Upper lobe of left lung (tissue), 6 donors: ENCODE measurements around the gene CDKAL1. TPM values are rescaled to one million over a fixed set of nuclear protein-coding genes. Genes with fewer than 3 reads are reported as not detected.

Experiments used
- ATAC-seq, 2 donors: fragments of 200-7000 bp; cut with Tn5 transposase; one replicate each; pipeline ENCODE4 v1.9.1; 2022; ENCODE audit warnings: mild to moderate bottlenecking in 2 of 2, moderate library complexity in 2 of 2; ENCODE audit not compliant: low FRiP score in 2 of 2
- DNase-seq, 2 donors: peaks; one replicate each; pipeline ENCODE4 v3.0.0-alpha.2; 2019 to 2020
- H3K27ac ChIP-seq, 4 donors: fragments of 200-600 bp; sonication (generic); one replicate each; pipeline ENCODE4 v1.5.1; 2016 to 2019
- H3K27me3 ChIP-seq, 4 donors: fragments of 200-600 bp; sonication (generic); one replicate each; pipeline ENCODE4 v1.5.1; 2017 to 2019
- H3K36me3 ChIP-seq, 4 donors: fragments of 200-600 bp; sonication (generic); one replicate each; pipeline ENCODE4 v1.5.1; 2016 to 2019
- H3K4me1 ChIP-seq, 4 donors: fragments of 200-600 bp; sonication (generic); one replicate each; pipeline ENCODE4 v1.5.1; 2018 to 2019
- H3K4me3 ChIP-seq, 4 donors: fragments of 200-600 bp; sonication (generic); one replicate each; pipeline ENCODE4 v1.5.1; 2017 to 2019; ENCODE audit warnings: mild to moderate bottlenecking in 2 of 4, moderate library complexity in 1 of 4
- H3K9me3 ChIP-seq, 4 donors: fragments of 200-600 bp; sonication (generic); one replicate each; pipeline ENCODE4 v1.5.1; 2018 to 2019
- CTCF ChIP-seq, 6 experiments: fragments of 450-650 bp in 4 of 6; fragments of 200-600 bp in 2 of 6; sonication (generic) in 2 of 6; IDR thresholded peaks; one replicate each; pipeline ENCODE4 v1.5.1; 2016 to 2019; ENCODE audit warnings: antibody characterized with exemption in 6 of 6
- EP300 ChIP-seq, 4 donors: sonication (generic); formaldehyde crosslinking; IDR thresholded peaks; one replicate each; pipeline ENCODE4 v1.5.1; 2017; ENCODE audit warnings: antibody characterized with exemption in 4 of 4, control low read depth in 2 of 4
- POLR2A ChIP-seq, 4 donors: fragments of 450-650 bp; IDR thresholded peaks; one replicate each; pipeline ENCODE4 v1.5.1; 2016 to 2017; ENCODE audit warnings: antibody characterized with exemption in 4 of 4, mild to moderate bottlenecking in 2 of 4
- POLR2AphosphoS5 ChIP-seq, 2 donors: sonication (generic); formaldehyde crosslinking; IDR thresholded peaks; one replicate each; pipeline ENCODE4 v1.5.1; 2017; ENCODE audit warnings: antibody characterized with exemption in 2 of 2
- whole genome bisulfite sequencing, 2 donors: methylation state at CpG; one replicate each; pipeline ENCODE4 v1.1.5; 2017 to 2018; 5-methylcytosine and 5-hydroxymethylcytosine counted together
- total RNA-seq, 6 donors: library from RNA; depleted of rRNA in 4 of 6; stranded (reverse); fragments of >200 nt in 4 of 6; gene quantifications; one replicate each; pipeline versions ENCODE4 v1.1.0 to v1.2.1, GENCODE V29; 2016 to 2021
- donor health status: DM: no; HTN: no; CAD: no; lungs with moderate emphysema.
- donor health status: DM: no; HTN: yes; CAD: no; lungs with severe emphysema.

The CDKAL1 gene
- total RNA-seq, 6 donors from 2014 or later, result 9.4 to 22.6 (median 13.8) TPM

- Histone ChIP-seq H3K27ac (no peak overlapping the region), H3K36me3 (no peaks in the 10 kb centered on the region), H3K27me3 (no peaks in the 10 kb centered on the region), H3K4me1 (no peaks in the 10 kb centered on the region), H3K9me3 (no peaks in the 10 kb centered on the region), H3K4me3 (no peak overlapping the region)
- TF ChIP-seq CTCF (IDR thresholded peaks at IDR 0.05) (no peak), EP300 (IDR thresholded peaks at IDR 0.05) (no peak), POLR2A (IDR thresholded peaks at IDR 0.05) (no peak), POLR2AphosphoS5 (IDR thresholded peaks at IDR 0.05) (no peak)
- DNase-seq, result no peak
- WGBS, 2 donors, result 95 to 97% methylated on average over 2 of the region's 2 CpGs
- ATAC-seq, result no peak
Measured at GRCh38 chr6:20687494-20687893, 153.2 kb downstream of the CDKAL1 start.

- DNase-seq (no peak), ATAC-seq (no peak)
- Histone ChIP-seq H3K36me3 (no peaks in the 10 kb centered on the region), H3K9me3 (no peaks in the 10 kb centered on the region), H3K4me1 (peaks cover 0 to 4% (median 2%) of the 10 kb centered on the region in 4 donors), H3K4me3 (no peak overlapping the region), H3K27me3 (no peaks in the 10 kb centered on the region), H3K27ac (no peak overlapping the region)
- WGBS, 2 donors, result 75 to 80% methylated on average over 4 of the region's 4 CpGs
- TF ChIP-seq EP300 (IDR thresholded peaks at IDR 0.05) (no peak), CTCF (IDR thresholded peaks at IDR 0.05) (no peak), POLR2A (IDR thresholded peaks at IDR 0.05) (no peak), POLR2AphosphoS5 (IDR thresholded peaks at IDR 0.05) (no peak)
Measured at GRCh38 chr6:20688710-20689500, 154.6 kb downstream of the CDKAL1 start.

GRCh38 chr6:20691185-20691584, 156.9 kb downstream of the CDKAL1 start:
- Histone ChIP-seq H3K4me3 (no peak overlapping the region), H3K4me1 (peaks cover 0 to 4% (median 2%) of the 10 kb centered on the region in 4 donors)
- no peak for ATAC-seq

GRCh38 chr6:20692023-20692422, 157.8 kb downstream of the CDKAL1 start:
- no peak for TF ChIP-seq POLR2AphosphoS5 (IDR thresholded peaks at IDR 0.05)
- TF ChIP-seq CTCF (IDR thresholded peaks at IDR 0.05), result no peak
- no peak for TF ChIP-seq POLR2A (IDR thresholded peaks at IDR 0.05)
- H3K4me3 ChIP-seq, result no peak overlapping the region
- H3K27ac ChIP-seq, result no peak overlapping the region
- H3K27me3 ChIP-seq, result no peaks in the 10 kb centered on the region
- peaks cover 0 to 4% (median 2%) of the 10 kb centered on the region in 4 donors for H3K4me1 ChIP-seq
- H3K9me3 ChIP-seq, result no peaks in the 10 kb centered on the region
- H3K36me3 ChIP-seq, result no peaks in the 10 kb centered on the region
- no peak for DNase-seq
- ATAC-seq, result no peak

More at GRCh38 chr6:20691185-20691584, 156.9 kb downstream of the CDKAL1 start:
- Histone ChIP-seq H3K27ac (no peak overlapping the region), H3K9me3 (no peaks in the 10 kb centered on the region), H3K36me3 (no peaks in the 10 kb centered on the region), H3K27me3 (no peaks in the 10 kb centered on the region)
- no peak for TF ChIP-seq EP300 (IDR thresholded peaks at IDR 0.05)
- TF ChIP-seq POLR2A (IDR thresholded peaks at IDR 0.05), result no peak
- TF ChIP-seq POLR2AphosphoS5 (IDR thresholded peaks at IDR 0.05), result no peak
- peak in 1 of 2 donors; percentile 29 for DNase-seq
- WGBS, 2 donors, result 96 to 97% methylated on average over 5 of the region's 5 CpGs

- no peaks in the 10 kb centered on the region for H3K27me3 ChIP-seq
- H3K36me3 ChIP-seq, result no peaks in the 10 kb centered on the region
- 75 to 85% methylated on average over 4 of the region's 4 CpGs for WGBS, 2 donors
- no peak for DNase-seq
- TF ChIP-seq CTCF (IDR thresholded peaks at IDR 0.05), result no peak
- no peak for TF ChIP-seq POLR2A (IDR thresholded peaks at IDR 0.05)
- TF ChIP-seq POLR2AphosphoS5 (IDR thresholded peaks at IDR 0.05), result no peak
- no peak for TF ChIP-seq EP300 (IDR thresholded peaks at IDR 0.05)
- H3K27ac ChIP-seq, result no peak overlapping the region
- ATAC-seq, result no peak
- peaks cover 0 to 4% (median 3%) of the 10 kb centered on the region in 4 donors for H3K4me1 ChIP-seq
- H3K9me3 ChIP-seq, result no peaks in the 10 kb centered on the region
- no peak overlapping the region for H3K4me3 ChIP-seq
Measured at GRCh38 chr6:20693466-20694063, 159.3 kb downstream of the CDKAL1 start.
